Femur (tissue), 1 donor: ENCODE data around the gene COPA.
"Not testable (repeated sequence)": the region's sequence is repeated elsewhere in the genome, so short reads cannot be mapped to it uniquely, and the experiment has no call there.

Experiments
- DNase-seq: peaks from one replicate; pipeline ENCODE4 v3.0.0-alpha.2; 2017

Gene COPA

DNA sequence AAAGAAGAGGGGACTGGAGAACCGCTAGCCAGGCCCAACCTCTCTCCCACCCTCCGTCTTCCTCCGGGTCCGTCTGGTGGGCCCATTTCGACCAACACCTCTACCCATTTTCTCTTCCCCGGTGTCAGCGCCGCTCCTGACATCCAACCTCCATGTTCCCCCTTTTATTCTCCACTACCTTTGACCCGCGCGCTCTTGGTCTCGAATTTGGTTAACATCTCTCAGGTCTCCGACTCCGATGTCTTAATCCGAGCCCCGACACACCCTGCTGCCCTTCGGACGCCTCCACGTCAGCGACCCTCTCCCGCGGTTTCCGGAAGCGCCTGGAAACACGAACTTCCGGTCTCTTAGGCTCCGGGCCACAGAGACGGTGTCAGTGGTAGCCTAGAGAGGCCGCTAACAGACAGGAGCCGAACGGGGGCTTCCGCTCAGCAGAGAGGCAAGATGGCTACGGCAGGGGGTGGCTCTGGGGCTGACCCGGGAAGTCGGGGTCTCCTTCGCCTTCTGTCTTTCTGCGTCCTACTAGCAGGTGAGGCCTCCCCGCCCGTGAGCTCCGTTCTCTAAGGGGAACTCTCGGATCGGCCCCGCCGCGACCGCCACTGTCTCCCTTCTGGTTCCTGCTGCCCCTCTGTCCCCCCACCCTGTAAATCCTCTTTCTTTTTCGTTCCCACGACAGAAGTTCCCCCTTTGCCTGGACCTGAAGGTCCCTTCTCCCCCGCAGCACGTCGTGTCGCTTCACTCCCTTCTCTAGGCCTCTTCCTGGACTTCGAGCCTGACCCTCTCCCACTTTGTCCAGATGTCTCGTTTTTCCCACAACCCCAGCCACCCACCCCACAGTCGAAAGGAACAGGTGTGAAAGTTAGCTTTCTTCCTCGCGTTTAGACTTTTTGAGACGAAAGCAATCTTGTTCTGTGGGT, at the start of gene COPA, which contains the start of gene NCSTN:
COPA (minus strand) TSS at position 298 of the 917 bp plus-strand sequence; CDS start at position 218, 80 bp downstream.
NCSTN (plus strand) TSS at position 431 of the 917 bp plus-strand sequence; CDS start at position 445, 14 bp downstream.
- peak; percentile 97 for DNase-seq

DNA sequence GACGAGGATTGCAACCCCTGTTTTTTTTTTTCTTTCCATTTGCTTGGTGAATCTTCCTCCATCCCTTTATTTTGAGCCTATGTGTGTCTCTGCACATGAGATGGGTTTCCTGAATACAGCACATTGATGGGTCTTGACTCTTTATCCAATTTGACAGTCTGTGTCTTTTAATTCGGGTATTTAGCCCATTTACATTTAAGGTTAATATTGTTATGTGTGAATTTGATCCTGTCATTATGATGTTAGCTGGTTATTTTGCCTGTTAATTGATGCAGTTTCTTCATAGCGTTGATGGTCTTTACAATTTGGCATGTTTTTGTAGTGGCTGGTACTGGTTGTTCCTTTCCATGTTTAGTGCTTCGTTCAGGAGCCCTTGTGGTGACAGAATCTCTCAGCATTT, 45.4 kb upstream of the COPA start:
- not testable (repeated sequence) for DNase-seq

DNA sequence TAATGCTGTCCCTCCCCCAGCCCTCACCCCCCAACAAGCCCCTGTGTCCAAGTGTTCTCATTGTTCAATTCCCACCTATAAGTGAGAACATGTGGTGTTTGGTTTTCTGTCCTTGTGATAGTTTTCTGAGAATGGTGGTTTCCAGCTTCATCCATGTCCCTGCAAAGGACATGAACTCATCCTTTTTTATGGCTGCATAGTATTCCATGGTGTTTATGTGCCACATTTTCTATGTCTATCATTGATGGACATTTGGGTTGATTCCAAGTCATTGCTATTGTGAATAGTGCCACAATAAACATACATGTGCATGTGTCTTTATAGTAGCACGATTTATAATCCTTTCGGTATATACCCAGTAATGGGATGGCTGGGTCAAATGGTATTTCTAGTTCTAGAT, 41.8 kb upstream of the COPA start:
- not testable (repeated sequence) for DNase-seq

DNA sequence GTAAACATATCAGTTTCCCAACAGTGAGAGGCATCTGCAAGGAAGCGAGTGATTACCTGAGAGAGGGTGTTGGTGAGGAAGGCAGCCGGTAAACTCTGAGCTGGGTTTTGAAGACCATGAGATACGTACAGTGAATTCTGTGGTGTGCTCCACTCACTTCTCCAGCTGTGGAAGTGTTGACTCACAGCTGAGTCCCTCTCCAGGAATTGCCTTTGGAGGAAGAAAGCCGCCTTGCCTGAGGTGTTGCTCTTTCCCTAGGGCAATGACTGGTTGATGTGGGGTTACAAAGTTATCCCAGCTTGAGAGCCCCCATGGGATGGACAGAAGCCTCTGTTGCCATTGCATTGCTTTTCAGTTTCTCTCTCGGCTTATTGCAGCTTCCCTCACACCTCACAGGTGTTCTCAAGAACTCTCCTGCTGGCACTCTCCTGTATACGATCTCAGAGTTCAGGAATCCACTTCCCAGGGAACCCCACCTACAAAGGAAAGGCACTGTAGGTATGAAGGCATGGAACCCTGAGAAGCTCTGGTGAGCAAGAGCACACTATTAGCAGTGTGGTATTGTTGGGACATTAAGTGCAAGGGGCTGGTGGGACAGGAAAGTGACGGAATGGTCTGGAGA, 34.6 kb upstream of the COPA start:
- no peak for DNase-seq

DNA sequence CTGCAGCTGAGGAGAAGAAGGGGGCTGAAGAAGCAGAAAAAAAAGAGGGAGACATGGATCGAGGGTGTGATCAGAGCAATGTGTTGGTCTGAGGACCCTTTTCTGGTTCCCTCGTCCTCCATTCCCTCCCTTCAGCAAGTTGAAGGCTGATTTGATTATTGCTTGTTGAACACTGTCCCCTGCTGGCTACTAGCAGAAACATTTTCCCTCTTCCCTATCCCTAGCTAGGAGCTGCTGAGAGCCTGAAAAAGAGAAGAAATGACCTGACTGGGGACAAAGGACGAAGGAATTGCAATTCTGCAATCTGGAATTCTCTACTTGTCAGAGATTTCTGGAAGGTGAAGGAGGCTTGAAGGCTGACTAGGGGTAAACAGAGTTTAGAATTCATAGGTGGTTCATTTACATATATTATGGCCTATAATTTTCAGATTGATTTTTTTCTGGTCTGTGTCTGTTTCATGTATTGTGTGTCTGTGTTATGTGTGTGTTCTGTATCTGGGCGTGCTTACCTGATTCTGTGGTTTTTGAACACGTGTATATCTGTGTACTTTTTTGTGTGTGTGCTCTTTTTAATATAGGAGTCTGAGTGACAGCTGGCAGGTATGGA, 33.6 kb upstream of the COPA start:
- DNase-seq: peak; percentile 58

DNA sequence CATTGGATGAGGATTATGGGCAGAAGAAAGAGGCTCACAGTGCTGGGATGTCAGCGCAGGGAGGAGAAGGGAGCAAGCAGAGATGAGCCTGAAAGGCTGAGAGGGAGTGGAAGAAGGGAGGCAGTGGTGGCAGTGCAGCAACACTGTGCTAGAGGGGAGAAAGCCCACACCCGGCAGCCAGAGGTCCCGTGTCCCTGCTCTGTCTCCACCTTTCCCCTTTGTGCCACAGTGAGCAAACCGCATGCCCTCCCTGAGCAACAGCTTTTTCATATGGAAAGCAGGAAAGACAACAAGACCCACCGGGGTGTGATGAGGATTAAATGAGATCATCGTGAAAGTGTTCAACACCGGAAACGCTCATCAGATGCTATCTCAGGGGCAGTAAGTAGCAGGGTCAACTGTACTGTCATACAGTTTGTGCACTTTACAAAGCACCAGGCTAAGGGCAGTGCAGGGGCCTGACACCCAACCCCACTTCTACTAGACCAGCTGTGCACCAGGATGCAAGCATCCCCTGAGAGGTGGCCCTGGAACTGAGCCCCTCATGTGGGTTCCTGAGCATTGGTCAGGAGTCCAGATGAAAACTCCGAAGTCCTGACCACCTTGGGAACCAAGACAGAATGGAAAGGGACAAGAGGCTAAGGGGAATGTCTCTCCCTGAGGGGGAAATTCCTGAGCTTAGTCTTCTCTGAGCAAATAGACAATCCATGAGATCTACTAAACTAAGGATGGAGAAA, 32.9 kb upstream of the COPA start:
- DNase-seq: no peak

DNA sequence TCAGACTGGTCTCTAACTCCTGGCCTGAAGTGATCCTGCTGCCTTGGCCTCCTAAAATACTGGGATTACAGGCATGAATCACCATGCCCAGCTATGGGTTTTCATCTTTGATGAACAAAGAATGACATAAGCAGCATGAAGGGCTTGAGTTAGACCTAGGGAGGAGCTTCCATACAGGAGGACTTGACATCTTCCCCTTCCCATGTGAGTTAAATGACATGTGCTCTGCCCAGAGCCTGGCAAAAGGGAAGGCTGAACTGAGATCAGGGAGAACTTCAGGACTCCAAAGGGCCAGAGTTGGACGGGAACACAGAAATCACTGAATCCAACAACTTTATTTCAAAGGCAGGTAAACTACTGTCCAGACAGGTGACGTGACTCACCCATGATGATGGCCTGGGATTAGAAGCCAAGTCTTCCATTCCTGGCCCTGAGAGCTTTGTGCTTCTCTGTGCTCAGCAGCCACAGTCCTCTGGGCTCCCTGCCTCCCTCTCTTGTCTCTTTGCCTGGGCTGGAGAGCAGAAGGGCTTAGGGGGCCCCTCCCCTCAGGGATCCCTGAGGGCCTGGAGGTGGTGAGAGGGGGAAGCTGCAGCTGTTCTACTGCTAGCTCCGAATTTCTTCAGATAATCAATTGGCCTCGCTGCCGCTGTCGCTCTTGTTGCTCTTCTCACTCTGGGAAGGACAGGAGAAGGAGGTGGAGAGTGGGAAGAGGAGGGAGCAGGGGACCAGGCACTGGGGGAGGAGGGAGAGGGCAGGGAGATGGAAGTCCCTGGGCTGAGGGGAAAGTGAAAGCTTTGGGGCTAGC, 31.5 kb upstream of the COPA start:
- DNase-seq: peak; percentile 72

DNA sequence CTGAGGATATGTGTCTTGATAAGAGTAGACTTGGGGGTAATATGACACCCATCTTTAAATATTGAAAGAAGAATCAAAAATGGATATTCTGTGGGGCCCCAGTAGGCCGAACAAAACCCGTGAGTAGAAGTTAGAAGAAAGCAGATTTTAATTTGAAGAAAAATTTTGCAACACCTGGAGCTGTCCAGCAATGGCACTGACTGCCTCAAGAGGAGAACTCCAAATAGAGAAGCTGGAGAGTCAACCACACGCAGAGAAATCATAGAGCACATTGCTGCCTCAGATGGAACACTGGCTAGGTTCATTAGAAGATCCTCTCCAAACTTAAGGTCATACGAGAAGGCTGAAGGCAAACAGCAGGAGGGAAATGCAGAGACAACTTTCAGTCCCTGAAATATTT, 30.6 kb upstream of the COPA start:
- no peak for DNase-seq

DNA sequence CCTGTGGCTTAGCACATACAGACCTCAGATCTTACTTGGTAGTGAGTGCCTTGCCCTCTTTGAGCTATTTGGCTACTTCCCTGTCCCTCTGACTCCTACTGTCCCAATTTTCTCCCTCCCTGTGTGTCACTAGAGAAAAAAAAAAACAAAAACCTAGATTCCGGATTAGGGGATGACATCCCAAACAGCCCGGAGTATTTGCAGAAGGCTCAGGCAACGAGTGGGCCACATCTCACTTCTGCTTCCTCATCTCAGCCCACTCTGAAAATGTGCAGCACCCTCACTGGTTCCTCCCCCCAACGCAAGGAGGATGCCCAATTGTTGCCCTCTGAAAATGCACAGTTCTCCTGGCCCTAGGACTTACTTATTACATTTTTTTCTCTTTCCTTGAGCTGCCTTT, 28.7 kb upstream of the COPA start:
- DNase-seq: no peak

DNA sequence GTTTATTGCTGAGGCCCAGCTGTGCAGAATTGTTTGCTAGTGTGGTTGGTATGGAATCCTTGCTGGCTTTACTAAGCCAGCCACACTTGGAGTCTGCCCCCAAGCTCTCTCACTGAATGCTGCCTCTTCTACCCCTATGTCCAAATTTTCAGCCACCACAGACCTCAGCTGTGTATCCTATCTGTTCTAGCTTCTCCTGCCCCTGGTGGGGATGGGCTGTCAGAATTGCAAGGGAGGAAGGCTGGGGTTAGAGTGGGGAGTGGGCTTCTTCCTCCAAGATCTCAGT, 28.2 kb upstream of the COPA start:
- no peak for DNase-seq

DNA sequence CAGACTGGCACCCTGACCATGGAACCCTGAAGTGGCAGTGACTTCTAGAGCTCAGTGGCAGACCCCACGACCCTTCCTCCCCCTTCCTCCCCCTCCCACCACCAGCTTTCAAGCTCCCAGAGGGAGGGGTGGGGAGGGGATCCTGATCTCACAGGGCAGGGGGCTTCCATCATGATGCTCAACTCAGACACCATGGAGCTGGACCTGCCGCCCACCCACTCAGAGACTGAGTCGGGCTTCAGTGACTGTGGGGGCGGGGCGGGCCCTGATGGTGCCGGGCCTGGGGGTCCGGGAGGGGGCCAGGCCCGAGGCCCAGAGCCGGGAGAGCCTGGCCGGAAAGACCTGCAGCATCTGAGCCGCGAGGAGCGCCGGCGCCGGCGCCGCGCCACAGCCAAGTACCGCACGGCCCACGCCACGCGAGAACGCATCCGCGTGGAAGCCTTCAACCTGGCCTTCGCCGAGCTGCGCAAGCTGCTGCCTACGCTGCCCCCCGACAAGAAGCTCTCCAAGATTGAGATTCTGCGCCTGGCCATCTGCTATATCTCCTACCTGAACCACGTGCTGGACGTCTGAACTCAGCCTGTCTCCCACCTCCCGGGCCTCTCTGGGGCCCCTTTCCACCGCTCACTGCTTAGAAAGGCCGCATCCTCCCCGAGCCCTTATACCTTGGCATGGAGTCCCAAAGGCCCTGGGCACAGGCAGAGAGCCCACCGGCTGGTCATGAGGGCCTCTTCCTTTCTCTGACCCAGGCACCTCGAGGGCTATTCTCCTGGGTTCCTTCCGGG, 27.7 kb upstream of the COPA start:
- no peak for DNase-seq

DNA sequence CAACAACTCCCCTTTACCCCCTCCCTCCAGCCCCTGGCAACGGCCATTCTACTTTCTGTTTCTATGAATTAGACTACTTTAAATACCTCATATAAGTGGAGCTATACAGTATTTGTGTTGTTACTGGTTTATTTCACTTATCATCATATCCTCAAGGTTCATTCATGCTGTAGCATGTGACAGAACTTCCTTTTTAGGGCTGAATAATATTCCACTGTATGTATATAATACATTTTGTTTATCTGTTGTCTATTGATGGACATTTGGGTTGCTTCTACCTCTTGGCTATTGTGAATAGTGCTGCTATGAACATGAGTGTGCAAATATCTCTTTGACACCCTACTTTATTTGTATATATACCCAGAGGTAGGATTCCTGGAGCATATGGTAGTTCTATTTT, 26.0 kb upstream of the COPA start:
- no peak for DNase-seq

DNA sequence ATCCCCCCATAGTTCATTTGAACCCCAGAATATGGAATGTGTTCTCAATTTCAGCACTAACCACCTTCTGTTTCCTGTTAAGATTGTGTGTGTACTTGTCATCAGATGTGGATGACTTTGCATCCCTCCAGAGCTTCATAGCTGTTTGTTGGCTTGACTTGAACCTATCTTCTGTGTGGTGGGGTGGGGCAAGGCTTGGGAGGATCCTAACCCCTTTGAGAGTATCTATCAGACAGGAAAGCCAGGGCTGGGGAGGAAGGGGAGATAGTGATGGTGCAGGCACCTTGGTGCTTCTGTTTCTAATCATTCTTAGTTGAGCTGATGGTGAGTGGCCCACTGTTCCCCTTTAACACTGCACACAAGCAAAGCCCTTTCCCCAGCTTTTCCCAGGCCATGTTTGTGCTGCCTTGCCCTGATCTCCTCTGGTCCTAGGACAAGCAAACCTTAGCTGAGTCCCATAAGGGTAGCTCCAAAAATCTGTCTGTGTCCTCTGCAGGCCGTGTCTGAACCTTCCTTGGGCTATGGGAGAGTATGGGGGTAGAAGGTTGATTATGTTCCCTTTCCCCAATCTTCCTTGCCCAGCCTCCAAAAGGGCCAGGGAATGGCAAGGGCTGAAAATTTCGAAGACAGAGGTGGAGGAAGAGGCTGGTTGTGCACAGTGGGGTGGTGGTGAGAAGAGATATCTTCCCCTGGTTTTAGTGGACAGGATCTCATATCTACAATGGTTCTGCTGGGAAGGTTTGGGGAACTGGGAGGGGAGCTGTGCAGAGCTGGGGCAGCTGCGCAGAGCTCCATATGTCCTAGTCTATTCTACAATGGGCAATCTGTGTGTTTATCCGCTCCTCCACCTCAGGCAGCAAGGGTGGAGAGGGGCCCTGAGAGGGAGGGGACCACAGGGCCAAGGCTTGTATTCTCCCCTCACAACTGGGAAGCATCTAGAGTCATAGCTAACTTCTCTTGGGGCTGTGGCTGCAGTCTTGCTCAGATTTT, 25.2 kb upstream of the COPA start:
- DNase-seq: no peak

DNA sequence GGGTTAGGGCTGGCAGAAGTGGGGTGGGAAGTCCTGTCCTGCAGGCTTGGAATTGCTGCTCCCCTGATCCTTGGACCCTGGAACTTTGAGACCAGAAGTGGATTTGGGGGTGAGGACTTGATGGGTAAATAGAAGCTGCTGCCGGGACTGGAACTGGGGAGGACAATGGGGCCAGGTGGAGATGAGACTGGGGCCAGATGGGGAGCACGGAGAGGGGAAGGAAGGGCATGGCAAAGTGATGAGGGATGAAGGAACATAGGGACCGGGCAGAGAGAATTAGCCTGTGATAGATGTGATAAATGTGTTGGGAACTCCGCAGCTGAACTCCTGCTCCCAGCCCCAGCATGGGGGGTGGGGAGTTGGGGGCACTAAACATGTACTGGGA, 24.5 kb upstream of the COPA start:
- DNase-seq: no peak

DNA sequence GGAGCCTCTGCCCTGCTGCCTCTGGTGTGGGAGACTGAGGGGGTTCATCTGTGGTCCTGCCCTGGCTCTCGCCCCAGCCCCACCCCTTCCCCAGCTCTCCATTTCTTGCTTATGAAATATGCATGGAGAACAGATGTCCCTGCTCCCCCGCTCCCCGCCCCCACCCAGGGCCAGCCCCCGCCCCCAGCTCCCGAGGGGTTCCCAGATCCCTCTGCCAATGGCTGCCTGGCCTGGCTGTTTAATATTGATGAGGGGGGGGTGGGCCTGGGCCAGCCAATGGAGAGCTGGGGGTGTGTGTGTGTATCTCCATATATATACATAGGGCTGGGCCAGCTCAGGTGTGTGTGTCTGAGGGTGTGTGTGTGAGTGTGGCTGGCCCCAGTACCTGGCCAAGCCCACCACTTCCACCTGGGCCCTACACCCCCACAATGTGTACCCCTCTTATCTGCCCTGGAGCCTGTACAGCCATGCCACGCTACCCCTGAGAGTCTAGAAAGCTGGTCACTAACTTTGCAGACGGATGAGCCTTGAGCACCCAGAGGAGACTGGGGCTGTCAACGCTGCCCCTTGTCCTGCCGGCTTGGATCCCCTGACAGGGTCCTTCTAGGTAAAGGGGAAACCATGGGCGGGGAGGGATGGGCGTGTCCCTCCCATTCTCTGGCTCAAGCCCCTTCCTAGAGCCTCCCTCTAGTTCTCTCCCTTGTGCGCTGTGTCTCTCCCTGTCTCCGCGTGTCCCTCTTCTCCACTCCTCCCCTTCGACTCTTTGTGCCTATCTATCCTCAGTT, 23.9 kb upstream of the COPA start, which contains the start of gene NHLH1:
NHLH1 (plus strand) TSS at position 341 of the 785 bp plus-strand sequence. CDS start 3,661 bp downstream, outside the sequence.
- DNase-seq: peak; percentile 49

DNA sequence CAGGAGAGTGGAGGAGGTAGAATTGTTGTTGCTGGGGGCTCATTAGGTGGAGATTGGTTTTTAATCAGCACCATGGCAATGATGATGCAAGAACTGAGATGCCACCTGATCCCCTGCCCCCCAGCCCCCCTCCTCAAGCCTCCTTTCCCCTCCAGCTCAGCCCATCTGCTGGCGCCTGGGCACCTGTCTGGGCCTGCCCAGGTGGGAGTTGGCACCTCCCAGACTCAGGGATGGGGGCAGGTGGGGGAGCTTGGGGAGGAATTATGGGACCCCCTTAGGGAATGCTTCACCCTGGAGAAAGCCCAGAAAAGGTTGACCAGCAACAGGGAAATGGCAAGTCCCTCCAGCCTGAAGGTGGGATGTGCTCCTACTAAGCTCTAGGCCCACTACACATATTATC, 22.3 kb upstream of the COPA start:
- no peak for DNase-seq

DNA sequence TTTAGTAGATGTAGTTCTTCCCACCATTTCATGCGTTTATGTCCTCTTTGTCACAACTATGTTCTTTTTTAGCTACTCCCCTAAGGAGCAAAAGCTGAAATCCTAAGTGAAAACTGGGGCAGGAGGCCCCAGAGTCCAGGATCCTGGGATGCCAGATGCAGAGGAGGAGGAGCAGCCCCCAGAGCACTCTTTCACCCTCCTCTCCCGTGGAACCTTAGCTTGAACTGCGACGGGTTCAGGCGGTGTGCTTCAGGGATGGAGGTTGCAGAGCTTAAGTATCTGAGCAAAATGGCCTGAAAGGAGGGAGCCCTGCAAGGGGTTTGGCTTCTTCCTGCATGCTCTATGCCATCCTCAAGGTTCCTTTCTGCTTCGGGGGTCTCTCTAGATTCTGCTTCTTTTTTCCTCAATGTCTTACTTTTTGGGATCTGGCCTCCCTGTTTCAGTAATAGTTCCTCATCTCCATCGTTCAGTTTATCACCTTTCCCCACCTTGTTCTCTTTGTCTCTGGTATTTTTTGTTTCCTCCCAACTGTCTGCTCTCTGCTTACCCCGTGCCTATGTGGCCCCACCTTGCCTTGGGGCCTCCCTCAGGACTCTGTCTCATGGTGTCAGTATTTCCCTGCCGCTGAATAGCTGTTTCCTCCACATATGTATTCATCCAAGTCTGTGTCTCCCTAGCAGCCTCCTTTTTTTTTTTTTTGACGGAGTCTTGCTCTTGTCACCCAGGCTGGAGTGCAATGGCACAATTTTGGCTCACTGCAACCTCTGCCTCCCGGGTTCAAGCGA, 21.1 kb upstream of the COPA start:
- DNase-seq: no peak

DNA sequence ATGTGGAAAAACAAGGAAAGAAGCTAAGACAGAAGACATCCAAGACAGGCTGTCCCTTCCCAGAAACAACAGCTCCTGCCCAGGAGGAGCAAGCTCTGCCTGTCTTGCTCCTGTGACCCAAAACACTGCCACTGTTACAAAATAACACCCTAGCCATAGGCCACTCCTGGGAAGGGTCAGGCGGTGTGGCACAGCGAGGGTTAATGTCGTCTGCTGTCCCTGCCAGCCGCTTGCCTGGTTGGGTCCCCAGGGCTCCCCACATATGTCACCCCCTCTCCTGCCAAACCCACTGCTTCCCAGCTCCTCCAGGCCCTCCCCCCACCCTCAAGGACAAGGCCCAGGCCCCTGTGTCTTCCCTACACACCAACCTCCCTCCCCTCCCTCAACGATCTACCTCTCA, 20.0 kb upstream of the COPA start:
- DNase-seq: no peak
